HG03108 (cell line): ENCODE data around the gene RPLP2.

Source experiments
- ATAC-seq: cut with Tn5 transposase; IDR thresholded peaks from one replicate; pipeline ENCODE4 v1.9.1; 2021; ENCODE audit warnings: moderate library complexity; ENCODE audit not compliant: unreplicated experiment

The RPLP2 gene

DNA sequence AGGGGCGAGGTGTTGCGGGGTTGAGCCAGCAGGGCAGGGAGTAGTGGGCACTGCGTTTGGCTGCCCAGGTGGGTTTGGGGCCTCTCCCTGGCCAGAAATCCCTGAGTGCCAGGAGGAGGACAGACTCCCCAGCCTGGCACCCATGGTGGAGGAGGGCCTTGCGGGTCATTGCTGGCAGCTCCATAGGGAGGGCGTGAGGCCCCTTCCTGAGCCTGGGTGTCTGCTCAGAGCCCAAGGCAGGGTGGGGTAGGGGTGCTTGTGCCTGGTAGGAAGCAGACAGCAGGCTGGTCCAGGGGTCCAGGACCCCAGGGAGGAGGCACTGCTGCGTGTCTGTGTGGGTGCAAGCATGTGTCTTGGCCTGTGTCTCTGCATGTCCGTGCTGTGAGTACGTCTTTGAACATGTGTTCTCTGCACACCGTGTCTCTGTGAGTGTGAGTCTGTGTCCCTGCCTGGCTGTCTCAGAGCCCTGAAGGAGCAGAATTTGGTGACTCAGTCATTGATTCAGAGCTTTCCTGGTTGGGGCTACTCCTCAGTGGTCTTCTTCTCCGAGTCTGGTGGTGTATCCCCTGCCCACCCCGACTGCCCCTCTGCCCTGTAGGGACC lies 36.8 kb downstream of the RPLP2 start:
- ATAC-seq: no peak

- ATAC-seq: no peak
Observed at GRCh38 chr11:847876-848275, 38.1 kb downstream of the RPLP2 start.

DNA sequence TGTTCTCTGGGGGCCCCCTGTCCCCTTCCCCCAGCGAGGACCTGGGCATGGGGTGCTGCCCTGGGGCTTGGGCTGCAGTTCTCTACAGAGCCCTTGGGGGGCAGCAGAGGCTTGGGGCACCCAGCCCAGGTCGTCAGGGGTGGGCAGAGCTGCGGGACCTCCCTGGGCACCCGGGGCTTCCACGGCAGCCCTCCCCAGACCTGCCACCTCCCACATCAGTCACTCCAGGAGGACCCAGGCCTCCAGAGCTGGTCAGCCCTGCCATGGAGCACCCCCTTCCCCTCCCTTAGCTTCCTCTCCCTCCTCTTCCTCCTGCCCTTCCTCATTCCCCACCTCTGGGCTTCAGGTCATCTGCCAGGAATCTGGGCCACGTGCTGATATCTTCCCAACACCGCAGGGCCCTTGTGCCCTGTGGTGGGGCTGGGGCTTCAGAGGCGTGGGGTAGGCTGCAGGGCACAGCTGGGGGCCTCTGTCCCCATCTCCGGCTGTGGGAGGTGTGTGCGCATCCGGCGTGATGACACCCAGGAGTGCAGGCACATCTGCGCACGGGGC lies 38.7 kb downstream of the RPLP2 start:
- no peak for ATAC-seq

- ATAC-seq: no peak
Observed at GRCh38 chr11:849104-849824, 39.5 kb downstream of the RPLP2 start.

- no peak for ATAC-seq
Observed at GRCh38 chr11:849951-850774, 40.4 kb downstream of the RPLP2 start.

DNA sequence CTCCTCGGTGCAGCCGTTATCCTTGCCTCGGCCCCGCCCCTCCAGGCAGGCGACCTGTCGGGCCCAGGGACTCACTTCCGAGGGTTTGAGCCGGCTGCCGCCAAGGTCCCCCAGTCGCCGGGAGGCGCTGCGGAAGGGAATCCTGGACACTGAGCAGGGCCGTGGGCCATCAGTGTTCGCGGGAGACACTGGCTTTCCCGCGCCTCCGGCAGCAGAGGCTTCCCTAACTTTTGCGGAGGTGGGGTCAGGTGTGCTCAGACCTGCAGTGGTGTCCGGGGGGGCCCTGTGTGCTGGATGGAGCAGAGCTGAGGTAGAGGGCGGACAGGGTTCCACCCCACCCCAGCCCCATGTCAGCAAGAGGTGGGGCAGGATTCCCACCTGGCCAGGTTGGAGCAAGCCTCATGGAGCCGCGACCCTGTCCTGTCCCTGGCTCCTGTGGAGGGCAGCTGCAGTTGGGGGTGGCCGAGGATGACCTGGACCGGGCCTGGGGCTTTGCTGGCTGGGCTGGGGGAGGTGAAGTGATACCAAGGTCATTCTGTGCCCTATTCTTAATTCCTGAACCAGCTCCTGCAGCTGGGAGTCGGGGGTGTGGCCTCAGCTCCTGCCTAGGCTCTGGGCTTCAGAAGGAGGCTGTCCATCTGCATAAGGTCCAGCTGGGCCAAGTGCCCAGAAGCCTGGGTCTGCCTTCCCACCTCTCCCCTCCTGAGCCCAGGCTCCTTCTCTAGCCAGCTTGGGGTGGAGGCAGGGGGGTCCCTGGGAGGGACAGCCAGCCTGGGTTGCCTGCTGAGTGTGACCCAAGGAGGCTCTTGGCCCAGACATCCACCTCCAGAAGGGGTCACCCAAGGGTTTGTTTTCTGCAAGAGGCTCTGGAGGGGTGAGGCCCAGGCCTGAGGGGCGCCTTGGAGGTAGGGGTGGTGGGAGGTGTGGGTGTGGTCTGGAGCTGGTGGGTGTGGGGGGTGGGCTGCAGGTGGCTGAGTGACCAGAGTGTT lies 41.3 kb downstream of the RPLP2 start:
- ATAC-seq: no peak

DNA sequence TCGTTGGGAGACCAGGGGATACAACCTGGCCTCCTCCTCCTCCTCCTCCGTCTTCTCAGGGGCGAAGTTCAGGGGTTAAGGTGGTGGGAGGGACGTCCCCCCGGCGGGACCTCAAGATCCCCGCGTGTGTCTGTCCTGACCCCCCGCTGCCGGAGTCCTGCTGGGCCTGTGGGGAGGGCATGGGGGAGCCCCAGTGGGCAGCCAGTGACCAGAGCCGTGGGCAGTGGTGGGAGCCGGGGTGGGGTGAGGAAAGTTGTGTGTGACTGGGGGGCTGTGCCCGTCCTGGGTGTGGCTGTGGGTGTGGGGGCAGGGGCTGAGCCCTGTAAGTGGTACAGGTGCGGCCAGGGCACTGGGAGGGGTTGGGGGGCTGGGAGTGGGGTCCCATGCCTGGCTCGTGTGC lies 43.0 kb downstream of the RPLP2 start:
- no peak for ATAC-seq

GRCh38 chr11:853682-854448 lies 44.1 kb downstream of the RPLP2 start:
- no peak for ATAC-seq

- no peak for ATAC-seq
Observed at GRCh38 chr11:854601-855329, 45.0 kb downstream of the RPLP2 start.

DNA sequence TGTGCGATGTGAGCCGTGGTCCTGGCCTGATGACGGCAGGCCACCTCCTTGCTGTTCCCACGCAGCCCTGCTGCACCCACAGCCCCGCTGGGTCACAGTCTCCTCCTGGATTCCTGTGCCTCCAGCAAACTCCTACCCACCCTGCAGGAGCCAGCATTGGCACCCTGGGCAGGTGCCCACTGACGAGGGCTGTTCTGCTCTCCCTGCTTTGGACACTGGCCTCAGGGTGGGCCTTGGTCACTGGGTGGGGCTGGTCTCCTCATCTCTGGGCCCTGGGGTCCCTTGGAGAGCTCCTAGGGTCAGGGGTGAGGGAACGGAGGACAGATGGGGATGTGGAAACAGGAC lies 45.5 kb downstream of the RPLP2 start:
- no peak for ATAC-seq

DNA sequence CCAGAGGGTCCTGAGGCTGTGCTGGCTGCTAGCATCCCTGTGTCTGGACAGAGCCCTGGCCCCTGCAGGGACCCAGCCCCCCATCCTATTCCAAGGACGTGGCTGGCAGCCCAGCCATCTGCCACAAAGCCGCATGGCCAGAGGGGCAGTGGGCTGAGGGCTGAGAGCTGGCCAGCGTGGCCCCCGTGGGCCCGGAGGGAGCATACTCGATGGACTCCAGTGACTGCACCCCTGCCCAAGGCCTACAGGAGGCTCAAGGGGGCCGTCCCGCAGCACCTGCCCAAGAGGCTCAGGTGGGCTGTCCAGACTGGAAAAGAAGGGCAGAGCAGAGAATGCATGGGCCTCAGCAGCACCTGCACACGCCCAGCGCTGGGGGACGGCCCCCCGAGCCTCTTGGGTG lies 46.0 kb downstream of the RPLP2 start:
- no peak for ATAC-seq

- no peak for ATAC-seq
Observed at GRCh38 chr11:856397-856796, 46.6 kb downstream of the RPLP2 start.

- no peak for ATAC-seq
Observed at GRCh38 chr11:858053-858761, 48.4 kb downstream of the RPLP2 start.

DNA sequence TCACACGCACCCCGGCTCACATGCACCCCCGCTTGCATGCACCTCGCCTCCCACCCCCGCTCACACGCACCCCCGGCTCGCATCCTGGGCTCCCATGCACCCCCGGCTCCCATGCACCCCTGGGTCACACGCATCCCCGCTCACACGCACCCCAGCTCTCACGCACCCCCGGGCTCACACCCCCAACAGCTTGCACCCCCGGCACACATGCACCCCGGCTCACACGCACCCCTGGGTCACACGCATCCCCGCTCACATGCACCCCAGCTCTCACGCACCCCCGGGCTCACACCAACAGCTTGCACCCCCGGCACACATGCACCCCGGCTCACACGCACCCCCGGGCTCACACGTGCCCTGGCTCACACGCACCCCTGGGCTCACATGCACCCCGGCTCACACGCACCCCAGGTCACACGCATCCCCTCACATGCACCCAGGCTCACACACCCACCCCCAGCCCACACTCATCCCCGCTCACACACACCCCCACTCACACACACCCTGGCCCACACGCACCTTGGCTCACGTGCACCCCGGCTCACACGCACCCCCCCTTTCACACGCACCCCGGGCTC lies 49.1 kb downstream of the RPLP2 start:
- no peak for ATAC-seq

GRCh38 chr11:859394-860131 lies 49.8 kb downstream of the RPLP2 start:
- ATAC-seq: no peak

DNA sequence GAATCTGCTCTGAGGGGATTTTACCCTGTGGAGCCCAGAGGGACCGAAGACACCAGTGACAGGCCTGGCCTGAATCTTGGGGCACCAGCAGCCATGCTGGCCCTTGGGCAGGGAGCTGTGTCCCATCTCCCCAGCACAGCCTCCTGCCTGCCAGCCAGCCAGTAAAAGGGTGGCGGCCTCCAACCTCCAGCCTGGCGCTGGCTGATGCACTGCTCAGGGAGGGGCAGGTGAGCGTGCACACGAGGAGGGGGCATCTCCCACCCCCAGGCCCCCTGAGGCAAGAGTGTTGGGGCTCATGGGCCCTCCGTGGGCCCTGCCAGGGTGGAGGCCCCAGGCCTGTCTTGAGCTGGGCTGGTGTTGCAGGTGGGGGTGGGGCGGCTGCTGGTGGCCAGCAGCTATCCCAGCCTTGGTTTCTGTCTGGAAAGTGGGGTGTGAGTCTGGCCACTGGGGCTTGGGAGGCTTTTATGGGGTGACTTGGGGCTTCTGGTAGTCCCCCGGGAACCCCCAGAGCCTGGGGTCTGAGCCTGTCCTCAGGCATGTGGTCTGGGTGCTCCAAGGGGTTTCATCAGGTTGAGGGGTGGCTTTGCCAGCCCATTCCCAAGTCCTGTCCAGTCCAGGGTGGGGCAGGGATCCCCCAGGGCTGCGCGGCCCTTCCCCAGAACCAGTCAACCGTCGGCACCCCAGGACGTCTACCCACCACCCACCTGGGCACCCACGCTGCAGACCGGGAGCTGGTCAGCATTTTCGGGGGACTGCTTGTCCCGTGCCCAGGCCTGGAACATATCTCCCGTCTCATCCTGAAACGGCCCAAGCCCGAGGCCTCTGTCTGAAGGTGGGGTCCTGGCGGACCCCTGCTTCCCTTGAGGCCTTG lies 50.7 kb downstream of the RPLP2 start:
- no peak for ATAC-seq

DNA sequence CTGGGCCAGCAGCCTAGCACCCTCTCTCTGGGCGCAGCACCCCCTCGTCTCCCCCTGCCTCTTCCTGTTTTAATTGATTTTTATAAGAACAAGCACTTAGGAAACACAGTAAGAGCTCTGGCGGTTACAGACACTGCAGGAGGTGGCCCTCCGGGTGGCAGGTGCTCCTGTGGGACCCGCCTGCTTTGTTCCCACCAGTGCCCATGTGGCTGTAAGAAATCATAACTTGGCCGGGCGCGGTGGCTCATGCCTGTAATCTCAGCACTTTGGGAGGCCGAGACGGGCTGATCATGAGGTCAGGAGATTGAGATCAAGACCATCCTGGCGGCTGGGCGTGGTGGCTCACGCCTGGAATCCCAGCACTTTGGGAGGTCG lies 51.3 kb downstream of the RPLP2 start:
- no peak for ATAC-seq
